ENCODE measurements around the gene JAZF1. TPM values are rescaled to one million over a fixed set of nuclear protein-coding genes. Genes with fewer than 3 reads are reported as not detected.

JAZF1 gene
- total and polyA plus RNA-seq, 12 donors = 6.9 to 42.3 (median 30.0) TPM

DNA sequence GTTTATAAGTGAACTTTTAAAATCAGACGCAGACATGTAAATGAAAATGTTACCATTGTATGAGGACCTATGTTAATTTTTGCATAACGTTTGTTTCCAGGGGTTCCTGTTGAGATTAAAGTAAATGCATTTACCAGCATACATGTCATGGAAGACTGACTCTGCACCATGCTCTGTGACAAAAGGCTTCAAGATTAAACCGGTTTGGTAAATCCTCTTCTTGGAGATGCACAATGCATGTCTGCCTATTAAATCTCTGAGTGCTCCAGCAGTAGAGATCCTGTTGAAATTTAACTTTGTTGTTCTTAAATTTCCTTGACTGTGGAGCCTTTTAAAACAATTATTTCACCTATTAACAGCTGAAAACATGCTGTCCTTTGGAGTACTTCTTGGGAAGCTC lies 36.5 kb upstream of the JAZF1 start:
- TF ChIP-seq, protein P1, sequence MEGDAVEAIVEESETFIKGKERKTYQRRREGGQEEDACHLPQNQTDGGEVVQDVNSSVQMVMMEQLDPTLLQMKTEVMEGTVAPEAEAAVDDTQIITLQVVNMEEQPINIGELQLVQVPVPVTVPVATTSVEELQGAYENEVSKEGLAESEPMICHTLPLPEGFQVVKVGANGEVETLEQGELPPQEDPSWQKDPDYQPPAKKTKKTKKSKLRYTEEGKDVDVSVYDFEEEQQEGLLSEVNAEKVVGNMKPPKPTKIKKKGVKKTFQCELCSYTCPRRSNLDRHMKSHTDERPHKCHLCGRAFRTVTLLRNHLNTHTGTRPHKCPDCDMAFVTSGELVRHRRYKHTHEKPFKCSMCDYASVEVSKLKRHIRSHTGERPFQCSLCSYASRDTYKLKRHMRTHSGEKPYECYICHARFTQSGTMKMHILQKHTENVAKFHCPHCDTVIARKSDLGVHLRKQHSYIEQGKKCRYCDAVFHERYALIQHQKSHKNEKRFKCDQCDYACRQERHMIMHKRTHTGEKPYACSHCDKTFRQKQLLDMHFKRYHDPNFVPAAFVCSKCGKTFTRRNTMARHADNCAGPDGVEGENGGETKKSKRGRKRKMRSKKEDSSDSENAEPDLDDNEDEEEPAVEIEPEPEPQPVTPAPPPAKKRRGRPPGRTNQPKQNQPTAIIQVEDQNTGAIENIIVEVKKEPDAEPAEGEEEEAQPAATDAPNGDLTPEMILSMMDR (IDR thresholded peaks at IDR 0.05) = no peak
- ATAC-seq (no peak), DNase-seq (no peak)
- intact Hi-C loops (cut with DNase I) = no loop called here
- 79 to 82% methylated on average over 3 of the region's 3 CpGs for WGBS, 2 donors
- Histone ChIP-seq H3K36me3 (no peaks in the 10 kb centered on the region), H3K4me1 (no peaks in the 10 kb centered on the region), H3K4me3 (no peak overlapping the region), H3K27me3 (no peaks in the 10 kb centered on the region), H3K27ac (no peak overlapping the region), H3K9me3 (peaks cover 0 to 2% (median 0%) of the 10 kb centered on the region in 11 donors)

DNA sequence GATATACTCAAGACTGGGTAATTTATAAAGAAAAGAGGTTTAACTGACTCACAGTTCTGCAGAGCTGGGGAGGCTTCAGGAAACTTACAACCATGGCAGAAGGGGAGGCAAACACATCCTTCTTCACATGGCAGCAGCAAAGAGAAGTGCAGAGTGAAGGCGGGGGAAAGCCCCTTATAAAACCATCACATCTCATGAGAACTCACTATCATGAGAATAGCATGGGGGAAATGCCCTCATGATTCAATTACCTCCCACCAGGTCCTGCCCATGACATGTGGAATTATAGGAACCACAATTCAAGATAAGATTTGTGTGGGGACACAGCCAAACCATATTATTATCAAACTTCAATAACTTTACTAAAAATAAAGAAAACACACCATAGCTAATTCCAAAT lies 30.4 kb upstream of the JAZF1 start:
- no peak for ATAC-seq
- intact Hi-C loops (cut with DNase I) = no loop called here
- H3K27ac ChIP-seq = no peak overlapping the region
- H3K9me3 ChIP-seq = peaks cover 0 to 7% (median 0%) of the 10 kb centered on the region in 11 donors
- peaks cover 0 to 3% (median 0%) of the 10 kb centered on the region in 7 donors for H3K27me3 ChIP-seq
- peaks cover 0 to 10% (median 0%) of the 10 kb centered on the region in 9 donors for H3K4me1 ChIP-seq
- TF ChIP-seq, protein P1 (IDR thresholded peaks at IDR 0.05) = no peak
- no peak overlapping the region for H3K4me3 ChIP-seq
- H3K36me3 ChIP-seq = no peaks in the 10 kb centered on the region
- DNase-seq = no peak
- 84 to 90% methylated on average over 1 of the region's 1 CpG for WGBS, 2 donors

DNA sequence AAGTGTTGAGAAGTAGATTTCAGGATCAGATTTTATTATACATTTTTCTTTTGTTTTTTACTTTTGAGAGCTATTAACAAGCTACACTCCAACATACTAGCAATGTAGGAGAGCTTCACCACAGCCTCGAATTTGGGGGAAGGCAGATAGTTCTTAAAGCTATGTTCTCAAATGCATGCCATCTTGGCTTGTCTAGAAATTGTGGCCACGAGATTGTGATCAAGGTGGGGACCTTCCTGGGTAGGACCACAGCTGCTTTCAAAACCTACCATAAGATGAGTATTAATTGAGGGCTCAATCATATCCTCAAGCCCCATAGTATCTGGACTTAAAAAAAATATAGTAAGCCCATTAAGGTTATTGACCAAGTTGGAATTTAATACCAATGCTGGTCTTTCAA lies 27.9 kb upstream of the JAZF1 start:
- intact Hi-C loops (cut with DNase I) = no loop called here
- no peaks in the 10 kb centered on the region for H3K36me3 ChIP-seq
- peaks cover 0 to 10% (median 0%) of the 10 kb centered on the region in 9 donors for H3K4me1 ChIP-seq
- WGBS, 2 donors = 88 to 92% methylated on average over 2 of the region's 2 CpGs
- H3K27me3 ChIP-seq = peaks cover 0 to 3% (median 0%) of the 10 kb centered on the region in 7 donors
- no peak overlapping the region for H3K4me3 ChIP-seq
- TF ChIP-seq, protein P1 (IDR thresholded peaks at IDR 0.05) = no peak
- H3K27ac ChIP-seq = no peak overlapping the region
- DNase-seq (no peak), ATAC-seq (no peak)
- H3K9me3 ChIP-seq = peaks cover 0 to 7% (median 0%) of the 10 kb centered on the region in 11 donors

DNA sequence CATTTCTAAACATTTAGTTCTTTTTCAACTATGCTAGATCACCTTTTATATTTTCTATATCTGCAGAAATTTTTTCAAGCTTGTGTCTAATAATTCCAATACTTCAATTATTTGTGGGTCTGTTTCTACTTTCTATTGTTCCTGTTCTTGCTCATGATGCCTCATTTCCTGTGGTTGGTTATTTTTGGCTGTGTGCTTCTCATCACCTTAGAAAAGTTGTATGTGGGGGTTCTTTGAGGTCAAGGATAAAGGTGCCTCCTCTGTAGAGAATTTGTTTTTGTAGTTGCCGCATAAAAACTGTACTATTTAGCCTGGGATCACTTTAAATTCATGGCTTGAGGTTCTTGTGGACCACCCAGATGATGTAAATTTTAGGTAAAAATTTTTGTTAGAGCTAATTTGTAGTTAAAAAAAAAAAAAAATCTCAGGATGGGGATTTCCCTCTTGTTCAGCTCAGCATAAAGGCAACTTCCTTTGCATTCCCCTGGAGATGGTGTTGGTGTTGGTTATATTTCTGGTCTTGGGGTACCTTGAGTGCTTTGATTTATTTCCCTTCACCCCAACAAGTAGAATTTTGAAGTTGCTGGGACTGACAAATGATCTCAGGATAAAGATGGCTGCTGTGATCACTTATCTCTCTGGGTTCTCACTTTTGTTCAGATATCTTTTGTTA lies 27.0 kb upstream of the JAZF1 start:
- H3K27ac ChIP-seq = no peak overlapping the region
- intact Hi-C loops (cut with DNase I) = no loop called here
- WGBS, 2 donors = 64 to 76% methylated on average over 1 of the region's 1 CpG

More for the DNA sequence above, 27.0 kb upstream of the JAZF1 start:
- Histone ChIP-seq H3K4me1 (peaks cover 0 to 10% (median 0%) of the 10 kb centered on the region in 9 donors), H3K9me3 (peaks cover 0 to 7% (median 0%) of the 10 kb centered on the region in 11 donors), H3K36me3 (no peaks in the 10 kb centered on the region), H3K27me3 (peaks cover 0 to 3% (median 0%) of the 10 kb centered on the region in 7 donors), H3K4me3 (no peak overlapping the region)
- ATAC-seq = no peak
- DNase-seq = no peak
- TF ChIP-seq, protein P1 (IDR thresholded peaks at IDR 0.05) = no peak
